T-helper 2 cell treated with Interferon-gamma antibody and Interleukin-4, amounts not matched to agents 5 μg/mL and 100 μg/mL, for 36 hours (primary cell): Measurements from ENCODE around the gene ACTN4.

Experiments
- DNase-seq: peaks from one replicate; pipeline ENCODE4 v3.0.0; 2021; ENCODE audit warnings: low spot score
- H3K27ac Mint-ChIP-seq: one replicate; pipeline ENCODE4 v1.8.0; 2021; ENCODE audit warnings: mild to moderate bottlenecking, mixed read lengths
- H3K27me3 Mint-ChIP-seq: one replicate; pipeline ENCODE4 v1.8.0; 2021; ENCODE audit warnings: low read depth, mixed read lengths
- H3K36me3 Mint-ChIP-seq: one replicate; pipeline ENCODE4 v1.8.0; 2021; ENCODE audit warnings: low read depth, mixed read lengths
- H3K4me1 Mint-ChIP-seq: one replicate; pipeline ENCODE4 v1.8.0; 2021; ENCODE audit warnings: low read depth, mixed read lengths
- H3K4me3 Mint-ChIP-seq: one replicate; pipeline ENCODE4 v1.8.0; 2022; ENCODE audit warnings: mild to moderate bottlenecking, moderate library complexity, mixed read lengths
- H3K9me3 Mint-ChIP-seq: one replicate; pipeline ENCODE4 v1.8.0; 2021; ENCODE audit warnings: mixed read lengths

ACTN4 gene

DNA sequence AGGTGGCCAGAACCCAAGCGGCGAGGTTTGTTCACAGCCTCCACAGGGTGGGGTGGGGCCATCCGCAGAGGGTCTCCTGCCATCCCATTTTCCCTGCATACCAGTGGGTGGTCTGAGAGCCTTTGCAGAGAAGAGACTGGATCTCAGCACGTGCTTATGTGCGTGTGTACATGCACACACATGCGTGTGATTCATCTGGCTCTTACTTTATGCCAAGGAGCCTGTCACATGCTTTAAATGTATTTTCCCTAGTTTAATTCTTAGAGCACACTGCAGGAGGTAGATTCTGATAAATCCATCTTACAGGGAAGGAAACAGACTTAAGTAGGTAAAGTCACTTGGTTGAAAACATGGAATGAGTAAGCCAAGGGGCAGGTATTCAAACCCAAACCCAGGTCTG, 49.7 kb downstream of the ACTN4 start:
- Mint-ChIP-seq H3K27me3 (no peaks in the 10 kb centered on the region), H3K4me1 (peaks cover 55% of the 10 kb centered on the region), H3K4me3 (no peak overlapping the region), H3K36me3 (peaks cover 23% of the 10 kb centered on the region), H3K27ac (no peak overlapping the region), H3K9me3 (no peaks in the 10 kb centered on the region)
- no peak for DNase-seq

DNA sequence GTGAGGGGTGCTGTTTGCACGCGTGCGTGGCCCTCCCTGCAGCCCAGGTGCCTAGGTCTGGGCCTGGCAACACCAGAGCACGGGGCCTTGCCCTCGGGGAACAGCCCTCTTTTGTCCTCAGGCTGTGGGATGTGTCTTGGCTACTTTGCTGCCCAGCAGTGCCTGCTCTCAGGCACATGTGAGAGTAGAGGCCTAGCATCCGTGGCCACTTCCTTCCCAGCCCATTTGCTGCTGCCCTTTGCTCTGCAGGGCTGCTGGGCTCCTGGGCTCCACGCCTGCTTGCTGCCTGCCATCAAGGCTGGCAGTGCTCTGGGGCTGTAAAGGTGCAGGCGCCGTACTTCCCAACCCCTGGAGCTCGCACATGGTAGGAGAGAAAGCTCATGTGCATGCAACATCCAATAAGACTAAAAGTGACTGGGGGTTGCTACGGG, 50.2 kb downstream of the ACTN4 start:
- Mint-ChIP-seq H3K36me3 (peaks cover 23% of the 10 kb centered on the region), H3K27ac (peak overlapping the region; percentile 4), H3K27me3 (no peaks in the 10 kb centered on the region)

DNA sequence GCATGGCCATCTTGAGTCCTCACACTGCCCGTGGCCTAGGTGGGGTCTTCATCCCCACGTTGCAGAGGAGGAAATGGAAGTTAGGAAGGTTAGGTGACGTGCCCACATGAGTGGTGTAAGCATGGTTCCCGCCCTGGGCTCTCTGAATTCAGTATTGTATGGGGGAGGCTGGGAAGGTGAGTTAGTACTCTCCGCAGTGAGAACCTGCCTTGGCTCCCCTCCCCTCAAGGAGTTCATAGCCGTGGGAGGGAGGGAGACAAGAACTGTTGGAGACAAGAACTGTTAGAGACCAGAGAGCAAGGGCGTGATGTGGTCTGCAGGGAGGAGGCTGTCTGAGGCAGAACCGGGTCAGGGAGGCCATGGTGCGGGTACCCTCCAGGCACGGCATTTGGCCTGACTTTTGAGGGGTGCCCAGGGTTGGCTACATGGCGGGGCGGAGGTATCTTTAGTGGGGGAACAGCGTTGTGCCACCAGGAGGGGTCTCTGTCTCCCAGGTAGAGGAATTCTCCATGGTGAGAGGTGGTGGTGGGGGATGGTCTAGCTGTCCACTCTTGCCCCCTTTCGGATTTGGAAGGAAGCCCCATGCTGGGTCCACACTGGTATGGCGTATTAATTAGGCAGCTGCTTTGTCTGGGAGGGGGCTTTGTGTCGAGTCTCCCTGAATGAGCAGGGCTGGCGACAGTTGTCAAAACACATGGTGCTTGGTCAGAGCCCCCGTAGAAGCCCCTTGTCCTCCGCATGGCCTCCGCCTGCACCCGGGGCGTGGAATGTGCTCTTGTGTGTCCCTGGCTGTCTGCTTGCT, 51.0 kb downstream of the ACTN4 start:
- peak overlapping the region; percentile 19 for H3K4me3 Mint-ChIP-seq
- peaks cover 23% of the 10 kb centered on the region for H3K36me3 Mint-ChIP-seq
- DNase-seq, result no peak
- no peaks in the 10 kb centered on the region for H3K9me3 Mint-ChIP-seq
- H3K4me1 Mint-ChIP-seq, result peaks cover 43% of the 10 kb centered on the region
- peak overlapping the region; percentile 26 for H3K27ac Mint-ChIP-seq
- no peaks in the 10 kb centered on the region for H3K27me3 Mint-ChIP-seq

More for the DNA sequence above, 50.2 kb downstream of the ACTN4 start:
- no peak for DNase-seq
- Mint-ChIP-seq H3K4me3 (no peak overlapping the region), H3K4me1 (peaks cover 50% of the 10 kb centered on the region), H3K9me3 (no peaks in the 10 kb centered on the region)

DNA sequence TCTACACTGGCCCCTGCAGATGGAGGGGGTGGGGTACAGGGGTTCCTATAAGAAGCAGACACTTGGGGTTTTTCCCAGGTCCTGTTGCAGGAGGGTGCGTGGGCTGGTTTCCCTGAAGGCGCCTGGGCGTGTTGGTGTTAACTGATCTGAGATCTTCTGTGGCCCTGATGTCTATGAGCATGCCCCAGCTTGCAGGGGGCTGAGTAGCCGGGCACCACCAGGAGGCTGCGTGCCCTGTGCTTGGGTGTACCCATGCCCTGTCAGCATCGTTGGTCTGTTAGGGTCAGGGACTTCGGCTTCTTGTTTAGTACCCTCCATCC, 51.5 kb downstream of the ACTN4 start:
- DNase-seq, result peak; percentile 56
- no peaks in the 10 kb centered on the region for H3K27me3 Mint-ChIP-seq
- no peaks in the 10 kb centered on the region for H3K9me3 Mint-ChIP-seq
- H3K4me3 Mint-ChIP-seq, result no peak overlapping the region
- peak overlapping the region; percentile 26 for H3K27ac Mint-ChIP-seq
- H3K4me1 Mint-ChIP-seq, result peaks cover 38% of the 10 kb centered on the region
- H3K36me3 Mint-ChIP-seq, result peaks cover 29% of the 10 kb centered on the region

DNA sequence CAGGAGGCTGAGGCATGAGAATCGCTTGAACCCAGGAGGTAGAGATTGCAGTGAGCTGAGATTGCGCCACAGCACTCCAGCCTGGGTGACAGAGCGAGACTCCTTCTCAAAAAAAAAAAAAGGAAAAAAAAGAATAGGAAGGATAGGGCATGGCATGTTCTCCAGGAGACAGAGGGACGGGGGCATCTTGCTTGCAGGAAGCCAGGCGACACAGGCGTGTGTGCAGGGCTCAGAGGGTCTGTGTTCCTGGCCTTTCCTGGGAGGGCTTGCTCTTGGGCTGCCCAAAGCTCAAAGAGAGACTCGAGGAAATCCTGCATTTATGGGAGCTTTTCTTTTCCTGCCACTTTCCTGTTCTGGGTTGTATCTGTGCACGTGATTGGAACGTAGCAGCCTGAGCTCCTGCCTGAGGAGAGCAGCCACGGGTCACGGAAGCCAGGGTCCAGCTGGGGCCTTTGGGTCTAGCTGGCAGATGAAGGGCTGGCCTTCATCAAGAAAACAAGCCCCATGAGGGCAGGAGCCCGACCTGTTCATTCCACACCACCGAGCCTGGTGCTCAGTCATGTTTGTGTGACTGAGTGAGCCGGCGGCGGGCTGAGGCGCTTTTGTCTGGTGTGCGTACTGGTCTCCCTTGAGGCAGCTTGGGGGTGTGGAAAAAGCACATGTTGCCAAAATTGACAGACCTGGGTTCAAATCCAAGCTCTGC, 52.3 kb downstream of the ACTN4 start:
- Mint-ChIP-seq H3K27ac (no peak overlapping the region), H3K9me3 (no peaks in the 10 kb centered on the region), H3K4me3 (no peak overlapping the region), H3K27me3 (no peaks in the 10 kb centered on the region), H3K4me1 (peaks cover 32% of the 10 kb centered on the region), H3K36me3 (peaks cover 34% of the 10 kb centered on the region)
- no peak for DNase-seq

DNA sequence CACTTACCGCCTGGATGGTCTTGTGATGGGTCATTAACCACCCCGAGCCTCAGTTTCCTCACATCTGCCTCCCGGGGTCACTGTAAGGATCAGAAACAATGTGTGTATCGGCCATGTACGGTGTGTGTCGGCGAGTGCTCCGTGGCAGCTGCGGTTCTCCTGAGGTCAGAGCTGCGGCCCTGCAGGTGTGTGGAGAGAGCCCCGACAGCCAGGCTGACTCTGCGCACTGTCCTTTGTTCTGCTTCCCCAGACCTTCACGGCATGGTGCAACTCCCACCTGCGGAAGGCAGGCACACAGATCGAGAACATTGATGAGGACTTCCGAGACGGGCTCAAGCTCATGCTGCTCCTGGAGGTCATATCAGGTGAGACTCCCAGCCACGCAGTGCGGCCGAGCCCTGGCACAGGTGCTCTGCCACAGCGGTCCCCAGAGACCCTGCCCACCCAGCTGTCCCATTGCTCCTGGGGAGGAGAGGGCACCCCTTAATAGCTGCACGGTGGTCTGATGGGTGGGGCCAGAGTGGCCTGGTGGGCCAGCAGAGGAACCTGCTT, 53.0 kb downstream of the ACTN4 start:
- Mint-ChIP-seq H3K4me1 (peaks cover 26% of the 10 kb centered on the region), H3K36me3 (peaks cover 35% of the 10 kb centered on the region), H3K4me3 (no peak overlapping the region), H3K9me3 (no peaks in the 10 kb centered on the region), H3K27ac (no peak overlapping the region), H3K27me3 (no peaks in the 10 kb centered on the region)
- no peak for DNase-seq

DNA sequence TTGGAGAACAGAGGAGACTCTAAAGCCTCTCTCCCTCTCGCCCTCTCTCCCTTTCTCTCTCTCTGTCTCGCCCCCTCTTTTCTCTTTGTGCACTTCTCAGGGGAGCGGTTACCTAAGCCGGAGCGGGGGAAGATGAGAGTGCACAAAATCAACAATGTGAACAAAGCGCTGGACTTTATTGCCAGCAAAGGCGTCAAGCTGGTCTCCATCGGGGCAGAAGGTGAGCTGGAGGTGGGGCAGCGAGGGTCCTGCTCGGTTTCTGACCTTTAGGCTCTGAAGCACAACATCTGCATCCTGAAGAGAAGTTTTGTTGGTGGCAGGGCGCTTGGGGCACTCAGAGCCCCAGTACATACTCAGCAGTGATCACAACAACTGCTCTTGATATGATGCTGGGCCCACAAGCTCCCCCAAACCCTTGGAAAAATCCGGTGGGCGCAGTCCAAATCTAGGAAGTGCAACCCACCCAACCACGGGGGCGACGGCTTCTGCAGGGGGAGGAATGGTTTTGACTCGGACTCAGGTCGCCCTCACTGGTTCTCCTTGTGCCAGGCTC, 53.5 kb downstream of the ACTN4 start:
- no peak for DNase-seq
- Mint-ChIP-seq H3K27ac (no peak overlapping the region), H3K4me1 (peaks cover 24% of the 10 kb centered on the region), H3K36me3 (peaks cover 38% of the 10 kb centered on the region), H3K9me3 (no peaks in the 10 kb centered on the region), H3K4me3 (no peak overlapping the region), H3K27me3 (no peaks in the 10 kb centered on the region)

DNA sequence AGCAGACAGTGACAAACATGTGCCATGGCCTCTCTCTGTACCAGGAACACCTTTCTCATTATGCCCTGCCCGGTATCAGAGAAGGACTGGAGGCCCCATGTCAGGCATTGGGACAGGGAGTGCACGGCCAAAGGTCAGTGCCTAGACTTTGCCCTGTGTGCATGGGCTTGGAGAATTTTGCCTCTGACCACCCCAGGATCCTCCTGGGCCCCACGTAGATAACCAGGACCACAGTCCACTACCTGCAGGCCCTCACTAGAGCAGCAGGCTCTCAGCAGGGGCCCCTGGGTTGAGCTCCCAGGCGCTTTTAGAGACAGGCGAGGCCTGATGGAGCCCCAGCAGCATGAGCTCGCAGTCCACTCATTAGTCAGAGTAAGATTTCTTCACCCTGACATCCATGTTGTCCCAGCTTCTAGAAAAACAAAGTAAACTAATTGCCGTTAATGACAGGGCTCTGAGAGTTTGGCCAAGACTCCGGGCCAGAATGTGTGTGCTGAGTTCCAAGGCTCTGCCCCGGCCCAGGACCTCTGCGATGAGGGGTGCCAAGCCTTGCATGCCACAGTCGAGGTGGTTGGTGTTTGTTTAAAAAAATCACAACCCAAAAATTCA, 54.1 kb downstream of the ACTN4 start:
- DNase-seq, result no peak
- Mint-ChIP-seq H3K27me3 (no peaks in the 10 kb centered on the region), H3K27ac (no peak overlapping the region), H3K4me1 (peaks cover 20% of the 10 kb centered on the region), H3K9me3 (no peaks in the 10 kb centered on the region), H3K36me3 (peaks cover 41% of the 10 kb centered on the region), H3K4me3 (no peak overlapping the region)

DNA sequence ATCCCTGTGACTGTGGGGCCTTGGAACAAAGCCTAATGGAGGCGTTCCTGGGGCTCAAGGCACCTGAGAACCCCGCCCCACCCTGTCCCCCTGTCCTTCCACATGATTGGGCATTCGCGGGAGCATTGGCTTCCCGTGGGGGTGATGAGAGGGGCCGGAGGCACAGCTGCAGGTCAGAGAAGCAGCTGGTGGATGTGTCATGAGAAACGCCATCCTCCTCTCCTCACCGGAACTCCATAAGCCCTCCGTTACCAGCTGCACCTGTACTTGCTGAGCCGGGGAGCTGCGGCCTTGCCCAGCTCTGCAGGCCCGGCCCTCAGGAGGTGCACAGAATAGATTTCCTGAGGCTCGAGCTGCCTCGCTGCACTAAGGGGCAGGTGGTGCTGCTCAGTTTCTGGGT, 54.8 kb downstream of the ACTN4 start:
- H3K27ac Mint-ChIP-seq, result no peak overlapping the region
- H3K9me3 Mint-ChIP-seq, result no peaks in the 10 kb centered on the region
- peaks cover 41% of the 10 kb centered on the region for H3K36me3 Mint-ChIP-seq
- H3K4me1 Mint-ChIP-seq, result peaks cover 13% of the 10 kb centered on the region
- no peak overlapping the region for H3K4me3 Mint-ChIP-seq
- DNase-seq, result no peak
- H3K27me3 Mint-ChIP-seq, result no peaks in the 10 kb centered on the region

DNA sequence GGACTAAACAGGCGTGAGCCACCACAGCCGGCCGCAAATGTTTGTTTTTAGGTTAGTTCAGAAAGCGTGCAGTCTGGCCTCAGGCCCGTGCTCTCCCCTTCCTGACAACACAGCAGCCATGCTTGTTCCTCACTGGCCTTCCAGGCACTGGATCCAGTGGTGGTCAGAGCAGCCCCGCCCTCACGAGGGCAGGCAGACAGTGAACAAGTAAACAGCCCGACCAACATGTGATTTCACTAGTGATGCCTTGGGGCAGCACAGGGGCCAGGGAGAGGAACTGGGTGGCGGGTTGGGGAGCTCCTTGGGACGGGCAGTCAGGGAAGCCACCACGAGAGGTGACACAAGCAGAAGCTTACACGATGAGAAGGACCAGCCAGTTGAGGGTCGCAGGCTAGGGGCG, 56.1 kb downstream of the ACTN4 start:
- DNase-seq, result no peak
- no peak overlapping the region for H3K4me3 Mint-ChIP-seq
- H3K27me3 Mint-ChIP-seq, result no peaks in the 10 kb centered on the region
- H3K4me1 Mint-ChIP-seq, result peaks cover 6% of the 10 kb centered on the region
- peaks cover 45% of the 10 kb centered on the region for H3K36me3 Mint-ChIP-seq
- peak overlapping the region; percentile 45 for H3K27ac Mint-ChIP-seq
- H3K9me3 Mint-ChIP-seq, result no peaks in the 10 kb centered on the region

DNA sequence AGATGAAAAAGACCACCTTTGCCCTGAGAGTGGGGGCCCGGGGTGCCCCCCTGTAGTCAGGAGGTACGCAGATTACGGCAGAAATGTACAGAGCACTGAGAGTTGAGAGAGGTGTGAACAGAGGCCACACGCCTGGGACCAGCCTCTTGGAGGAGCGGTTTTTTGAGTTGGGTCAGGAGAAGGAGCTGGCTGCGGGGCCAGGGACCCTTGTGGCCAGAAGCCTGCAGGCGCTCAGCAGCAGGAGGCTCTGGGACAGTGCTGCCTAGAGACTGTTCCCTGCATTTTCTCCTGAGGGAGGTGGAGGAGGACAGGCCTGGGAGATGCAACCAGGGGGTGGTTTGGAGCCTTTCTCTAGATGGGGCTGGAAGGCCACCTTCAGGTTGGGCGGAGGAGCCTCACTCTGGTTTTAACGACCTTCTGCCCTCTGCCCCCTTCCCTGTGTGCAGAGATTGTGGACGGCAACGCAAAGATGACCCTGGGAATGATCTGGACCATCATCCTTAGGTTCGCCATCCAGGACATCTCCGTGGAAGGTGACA, 57.1 kb downstream of the ACTN4 start:
- DNase-seq, result no peak
- no peak overlapping the region for H3K4me3 Mint-ChIP-seq
- no peaks in the 10 kb centered on the region for H3K4me1 Mint-ChIP-seq
- H3K9me3 Mint-ChIP-seq, result no peaks in the 10 kb centered on the region
- H3K27me3 Mint-ChIP-seq, result no peaks in the 10 kb centered on the region
- peak overlapping the region; percentile 26 for H3K27ac Mint-ChIP-seq
- H3K36me3 Mint-ChIP-seq, result peaks cover 47% of the 10 kb centered on the region

DNA sequence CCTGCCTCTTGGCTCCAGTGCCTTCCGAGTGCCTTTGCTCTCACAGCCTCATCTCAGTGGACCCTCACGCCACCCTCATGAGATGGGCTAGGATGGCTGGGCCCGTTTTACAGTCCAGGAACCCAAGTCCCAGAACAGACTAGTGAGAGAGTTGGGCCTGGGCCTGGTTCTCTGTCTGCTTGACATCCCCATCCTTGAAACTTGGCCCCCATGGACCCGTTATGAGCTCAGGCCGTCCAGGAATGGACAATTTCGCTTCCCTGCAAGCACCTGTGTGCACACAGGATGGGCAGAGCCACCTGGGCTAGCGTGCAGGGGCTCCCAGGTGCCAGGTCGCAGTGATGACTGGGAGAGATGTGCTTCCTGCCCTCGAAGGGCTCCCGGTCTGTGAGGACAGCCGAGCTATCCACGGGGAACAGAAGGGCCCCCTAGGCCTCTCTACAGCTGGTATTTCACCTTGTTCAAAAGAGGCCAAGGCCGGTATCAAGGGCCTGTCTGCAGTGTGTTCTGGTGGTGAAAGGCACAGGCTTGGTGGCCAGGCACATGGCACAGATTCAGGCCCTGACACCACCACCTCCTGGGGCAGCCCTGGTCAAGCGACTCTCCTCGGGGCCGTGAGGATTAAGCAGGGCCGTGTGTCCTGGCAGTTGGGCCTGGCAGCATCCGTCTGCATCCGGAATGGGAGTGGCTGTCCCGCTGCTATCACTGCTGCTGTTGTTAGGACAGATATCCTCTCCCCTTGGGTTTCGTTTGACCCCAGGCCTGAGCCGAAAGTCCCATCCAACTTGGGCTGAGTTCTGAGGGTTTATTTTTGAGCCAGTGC, 58.0 kb downstream of the ACTN4 start:
- H3K4me1 Mint-ChIP-seq, result no peaks in the 10 kb centered on the region
- peaks cover 46% of the 10 kb centered on the region for H3K36me3 Mint-ChIP-seq

More for the DNA sequence above, 58.0 kb downstream of the ACTN4 start:
- no peak for DNase-seq
- no peaks in the 10 kb centered on the region for H3K9me3 Mint-ChIP-seq
- H3K27ac Mint-ChIP-seq, result no peak overlapping the region
- H3K4me3 Mint-ChIP-seq, result no peak overlapping the region
- no peaks in the 10 kb centered on the region for H3K27me3 Mint-ChIP-seq
